Adrenal gland (tissue), 12 donors: ENCODE measurements around the gene CDK17. TPM values are rescaled to one million over a fixed set of nuclear protein-coding genes. Genes with fewer than 3 reads are reported as not detected.

Experiments used
- DNase-seq, 7 donors: peaks; one replicate each; pipeline ENCODE4 v3.0.0-alpha.2; 2019 to 2020
- H3K27ac ChIP-seq, 5 donors: fragments of 200-600 bp; sonication (generic) in 4 of 5; 1 replicate in 3 of 5; 2 replicates in 2 of 5; pipeline versions ENCODE4 v1.5.1 to v1.8.0; 2016 to 2020; ENCODE audit warnings: mild to moderate bottlenecking in 1 of 5
- H3K27me3 ChIP-seq: fragments of 200-600 bp; 2 replicates; pipeline ENCODE4 v1.8.0; 2021
- H3K36me3 ChIP-seq, 2 donors: fragments of 200-600 bp; replicated peaks in 1 of 2; 1 replicate in 1 of 2; 2 replicates in 1 of 2; pipeline versions ENCODE4 v1.5.1 to v1.8.0; 2018 to 2022
- H3K4me1 ChIP-seq, 2 donors: fragments of 200-600 bp; replicated peaks in 1 of 2; 1 replicate in 1 of 2; 2 replicates in 1 of 2; pipeline versions ENCODE4 v1.5.1 to v1.8.0; 2018 to 2021
- H3K4me3 ChIP-seq, 4 donors: fragments of 200-600 bp; sonication (generic) in 3 of 4; one replicate each; pipeline ENCODE4 v1.5.1; 2016 to 2018
- H3K9me3 ChIP-seq, 3 donors: fragments of 200-600 bp; sonication (generic) in 1 of 3; replicated peaks in 1 of 3; 1 replicate in 2 of 3; 2 replicates in 1 of 3; pipeline versions ENCODE4 v1.5.1 to v1.8.0; 2016 to 2021
- POLR2A ChIP-seq, 2 donors: fragments of 450-650 bp; IDR thresholded peaks; one replicate each; pipeline ENCODE4 v1.6.1; 2017; ENCODE audit warnings: antibody characterized with exemption in 2 of 2, mild to moderate bottlenecking in 2 of 2, moderate library complexity in 1 of 2
- WGBS, 4 donors: extraction: QIAGEN DNeasy Blood & Tissue Kit in 2 of 4; methylation state at CpG; one replicate each; pipeline versions ENCODE4 v1.1.5 to v1.1.7; 2013 to 2017; 5-methylcytosine and 5-hydroxymethylcytosine counted together
- intact Hi-C, 2 donors: fragments of 100-400 bp; cut with DNase I; formaldehyde crosslinking; loops; one replicate each; pipeline versions ENCODE4 v1.14.1 to v1.15.0; 2022 to 2023
- polyA plus RNA-seq, 3 donors: library from polyadenylated mRNA; stranded (reverse); fragments of 200-250 nt in 2 of 3; fragments of 350-450 nt in 1 of 3; fragmentation: Illumina TruSeq in 1 of 3; extraction: RNeasy Lipid Tissue Mini Kit (QIAGEN cat#74804) in 1 of 3; gene quantifications; one replicate each; pipeline ENCODE4 v1.2.3, GENCODE V29; 2013 to 2014
- total RNA-seq, 9 donors: library from RNA; depleted of rRNA in 4 of 9; stranded (reverse); fragments of >200 nt in 4 of 9; fragments of 120-200 nt in 1 of 9; fragmentation: NEBNext Ultra II Directional in 1 of 9; extraction: Animal tissue kit (Norgen Biotek cat#: 25700) in 1 of 9; gene quantifications; one replicate each; pipeline versions ENCODE4 v1.1.0 to v1.2.4, GENCODE V29; 2013 to 2023
- TF ChIP-seq, protein P1 (sequence below), 6 experiments: fragments of 450-650 bp in 4 of 6; fragments of 200-600 bp in 2 of 6; sonication (generic) in 1 of 6; IDR thresholded peaks; 1 replicate in 5 of 6; 2 replicates in 1 of 6; pipeline versions ENCODE4 v1.5.1 to v1.8.0; 2016 to 2021; ENCODE audit warnings: antibody characterized with exemption in 6 of 6, mild to moderate bottlenecking in 2 of 6, moderate library complexity in 1 of 6
- donor health status: healthy with polysubstance abuse.
- donor health status: Bipolar disorder and iron deficiency.
- donor health status: DM: yes; HTN: yes; CAD: no.
- donor health status: DM: no; HTN: no; CAD: no.
- donor health status: DM: no; HTN: no; CAD: no.
- donor health status: DM: yes; HTN: yes; CAD: no.

Gene CDK17
- total and polyA plus RNA-seq, 12 donors: 8.0 to 52.6 (median 21.1) TPM

DNA sequence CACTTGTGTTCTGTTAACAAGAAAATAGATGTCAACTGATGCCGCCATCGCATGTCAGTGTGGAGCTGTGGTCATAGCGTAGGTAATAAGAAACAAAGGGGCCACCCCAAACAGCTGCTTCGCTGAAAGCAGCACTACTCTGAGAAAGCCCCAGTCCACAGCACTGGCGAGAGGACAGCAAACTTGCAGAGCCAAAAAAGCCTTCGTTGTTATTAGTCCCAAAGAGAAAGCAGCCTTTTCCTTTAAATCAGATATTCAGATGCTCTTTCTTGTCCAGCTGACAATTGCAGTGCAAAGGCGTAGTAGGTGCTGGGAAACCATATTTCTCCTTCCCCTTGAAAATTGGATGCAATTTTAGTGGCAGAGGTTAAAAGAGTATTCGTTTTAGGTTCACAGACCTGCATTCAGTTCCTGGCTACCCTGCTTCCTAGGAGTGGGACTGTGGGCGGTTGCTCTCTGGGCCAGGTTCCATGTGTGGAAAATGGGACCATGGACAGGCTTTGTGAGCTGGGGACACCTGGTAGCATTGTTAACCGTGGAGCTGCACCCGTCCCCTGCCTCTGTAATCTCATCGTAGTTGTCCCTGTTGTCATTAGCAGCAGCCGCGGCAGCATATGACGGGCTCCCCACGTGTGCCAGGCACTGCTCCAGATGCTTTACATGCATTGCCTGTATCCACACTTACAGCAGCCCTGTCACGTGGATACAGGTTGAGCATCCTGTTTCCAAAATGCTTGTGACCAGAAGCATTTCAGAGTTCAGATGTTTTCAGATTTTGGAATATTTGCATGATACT is 151.9 kb downstream of the CDK17 start:
- H3K27ac ChIP-seq: peak overlapping the region in 1 of 5 donors; percentile 83
- peaks cover 0 to 17% of the 10 kb centered on the region in 2 donors for H3K36me3 ChIP-seq
- H3K27me3 ChIP-seq: no peaks in the 10 kb centered on the region
- H3K4me1 ChIP-seq: peaks cover 7 to 18% of the 10 kb centered on the region in 2 donors
- peak in 1 of 7 donors; percentile 84 for DNase-seq
- whole genome bisulfite sequencing, 4 donors: 74 to 85% (median 81%) methylated on average over 17 of the region's 17 CpGs
- intact Hi-C loops: no loop called here
- H3K4me3 ChIP-seq: no peak overlapping the region
- TF ChIP-seq, protein P1, sequence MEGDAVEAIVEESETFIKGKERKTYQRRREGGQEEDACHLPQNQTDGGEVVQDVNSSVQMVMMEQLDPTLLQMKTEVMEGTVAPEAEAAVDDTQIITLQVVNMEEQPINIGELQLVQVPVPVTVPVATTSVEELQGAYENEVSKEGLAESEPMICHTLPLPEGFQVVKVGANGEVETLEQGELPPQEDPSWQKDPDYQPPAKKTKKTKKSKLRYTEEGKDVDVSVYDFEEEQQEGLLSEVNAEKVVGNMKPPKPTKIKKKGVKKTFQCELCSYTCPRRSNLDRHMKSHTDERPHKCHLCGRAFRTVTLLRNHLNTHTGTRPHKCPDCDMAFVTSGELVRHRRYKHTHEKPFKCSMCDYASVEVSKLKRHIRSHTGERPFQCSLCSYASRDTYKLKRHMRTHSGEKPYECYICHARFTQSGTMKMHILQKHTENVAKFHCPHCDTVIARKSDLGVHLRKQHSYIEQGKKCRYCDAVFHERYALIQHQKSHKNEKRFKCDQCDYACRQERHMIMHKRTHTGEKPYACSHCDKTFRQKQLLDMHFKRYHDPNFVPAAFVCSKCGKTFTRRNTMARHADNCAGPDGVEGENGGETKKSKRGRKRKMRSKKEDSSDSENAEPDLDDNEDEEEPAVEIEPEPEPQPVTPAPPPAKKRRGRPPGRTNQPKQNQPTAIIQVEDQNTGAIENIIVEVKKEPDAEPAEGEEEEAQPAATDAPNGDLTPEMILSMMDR (IDR thresholded peaks at IDR 0.05): no peak
- TF ChIP-seq POLR2A (IDR thresholded peaks at IDR 0.05): no peak
- no peaks in the 10 kb centered on the region for H3K9me3 ChIP-seq

DNA sequence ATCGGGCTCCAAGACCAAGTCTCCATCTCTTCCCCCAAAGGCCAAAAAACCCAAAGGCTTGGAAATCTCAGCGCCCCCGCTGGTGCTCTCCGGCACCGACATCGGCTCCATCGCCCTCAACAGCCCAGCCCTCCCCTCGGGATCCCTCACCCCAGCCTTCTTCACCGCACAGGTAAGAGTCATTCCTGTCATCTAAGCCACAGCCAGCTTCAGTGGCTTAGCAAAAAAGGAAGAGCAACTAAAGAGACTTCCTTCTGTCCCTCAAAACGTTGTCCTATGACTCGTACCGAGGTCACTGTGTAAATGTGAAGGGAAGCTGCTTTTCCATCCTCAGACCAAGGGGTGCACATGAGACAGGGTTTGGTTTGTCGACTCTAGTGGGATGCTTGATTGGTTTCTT is 152.7 kb downstream of the CDK17 start:
- peaks cover 0 to 17% of the 10 kb centered on the region in 2 donors for H3K36me3 ChIP-seq
- 83 to 88% (median 85%) methylated on average over 13 of the region's 13 CpGs for WGBS, 4 donors
- no peak for TF ChIP-seq POLR2A (IDR thresholded peaks at IDR 0.05)
- TF ChIP-seq, protein P1 (IDR thresholded peaks at IDR 0.05): no peak
- H3K4me1 ChIP-seq: peaks cover 7 to 23% of the 10 kb centered on the region in 2 donors
- H3K27me3 ChIP-seq: no peaks in the 10 kb centered on the region
- no peaks in the 10 kb centered on the region for H3K9me3 ChIP-seq
- intact Hi-C loops: no loop called here
- no peak overlapping the region for H3K4me3 ChIP-seq
- no peak for DNase-seq
- H3K27ac ChIP-seq: no peak overlapping the region

DNA sequence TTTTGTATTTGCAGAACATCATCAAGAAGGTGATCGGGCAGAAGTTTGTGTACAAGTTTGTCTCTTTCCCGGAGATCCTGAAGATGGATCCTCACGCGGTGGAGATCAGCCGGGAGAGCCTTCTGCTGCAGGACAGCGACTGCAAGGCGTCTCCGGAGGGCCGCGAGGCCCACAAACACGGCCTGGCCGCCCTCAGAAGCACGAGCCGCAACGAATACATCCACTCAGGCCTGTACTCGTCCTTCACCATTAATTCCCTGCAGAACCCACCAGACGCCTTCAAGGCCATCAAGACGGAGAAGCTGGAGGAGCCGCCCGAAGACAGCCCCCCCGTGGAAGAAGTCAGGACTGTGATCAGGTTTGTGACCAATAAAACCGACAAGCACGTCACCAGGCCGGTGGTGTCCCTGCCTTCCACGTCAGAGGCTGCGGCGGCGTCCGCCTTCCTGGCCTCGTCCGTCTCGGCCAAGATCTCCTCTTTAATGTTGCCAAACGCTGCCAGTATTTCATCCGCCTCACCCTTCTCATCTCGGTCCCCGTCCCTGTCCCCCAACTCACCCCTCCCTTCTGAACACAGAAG is 153.2 kb downstream of the CDK17 start:
- WGBS, 4 donors: 94 to 95% (median 95%) methylated on average over 33 to 36 of the region's 36 CpGs
- no peak overlapping the region for H3K27ac ChIP-seq
- H3K9me3 ChIP-seq: no peaks in the 10 kb centered on the region
- peaks cover 0 to 17% of the 10 kb centered on the region in 2 donors for H3K36me3 ChIP-seq
- no peak overlapping the region for H3K4me3 ChIP-seq
- intact Hi-C loops: no loop called here
- TF ChIP-seq POLR2A (IDR thresholded peaks at IDR 0.05): no peak
- DNase-seq: peak in 1 of 7 donors; percentile 50
- H3K27me3 ChIP-seq: no peaks in the 10 kb centered on the region
- peaks cover 7 to 29% of the 10 kb centered on the region in 2 donors for H3K4me1 ChIP-seq

DNA sequence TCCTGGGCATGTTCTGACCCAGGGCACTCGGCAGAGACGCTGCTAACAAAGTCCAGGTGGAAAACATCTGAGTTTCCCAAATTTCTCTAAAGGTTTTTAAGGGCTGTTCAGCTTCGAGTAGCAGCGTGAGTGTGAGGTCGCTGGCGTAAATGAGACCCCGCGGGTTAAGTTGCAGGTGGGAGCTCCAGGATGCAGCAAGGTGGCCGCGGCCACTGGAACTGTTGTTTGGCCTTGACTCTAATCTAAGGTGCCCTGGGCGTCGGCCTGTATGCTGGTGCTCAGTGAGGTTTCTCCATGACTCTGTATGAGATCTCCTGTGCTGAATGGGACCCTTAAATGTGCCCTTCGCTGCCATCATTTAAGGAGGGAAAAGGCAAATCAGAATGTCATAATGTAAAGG is 155.4 kb downstream of the CDK17 start:
- intact Hi-C loops: no loop called here
- no peak overlapping the region for H3K27ac ChIP-seq
- 82 to 86% (median 83%) methylated on average over 13 of the region's 13 CpGs for WGBS, 4 donors

More for the DNA sequence above, 155.4 kb downstream of the CDK17 start:
- TF ChIP-seq, protein P1 (IDR thresholded peaks at IDR 0.05): no peak
- TF ChIP-seq POLR2A (IDR thresholded peaks at IDR 0.05): no peak
- Histone ChIP-seq H3K27me3 (no peaks in the 10 kb centered on the region), H3K4me1 (peaks cover 7 to 25% of the 10 kb centered on the region in 2 donors), H3K4me3 (no peak overlapping the region), H3K36me3 (peaks cover 0 to 17% of the 10 kb centered on the region in 2 donors), H3K9me3 (no peaks in the 10 kb centered on the region)
- peak in 1 of 7 donors; percentile 49 for DNase-seq
